Measurements from ENCODE around the gene SNRPD2.

SNRPD2 gene

DNA sequence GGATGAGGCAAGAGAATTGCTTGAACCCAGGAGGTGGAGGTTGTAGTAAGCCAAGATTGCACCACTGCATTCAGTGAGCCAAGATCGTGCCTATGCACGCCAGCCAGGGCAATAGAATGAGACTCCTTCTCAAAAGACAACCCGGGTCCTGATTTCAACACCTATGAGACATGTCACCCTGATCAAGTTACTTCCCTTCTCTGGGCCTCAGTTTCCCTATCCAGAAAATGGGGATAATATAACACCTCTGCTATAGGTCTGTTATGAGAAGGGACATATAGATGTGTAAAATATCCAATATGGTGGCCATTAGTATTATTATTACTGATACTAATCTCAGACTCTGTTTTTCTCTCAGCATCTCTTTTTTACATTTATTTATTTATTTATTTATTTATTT, 36.7 kb downstream of the SNRPD2 start:
- no peak for DNase-seq (ENCODE audit: low spot score)

DNA sequence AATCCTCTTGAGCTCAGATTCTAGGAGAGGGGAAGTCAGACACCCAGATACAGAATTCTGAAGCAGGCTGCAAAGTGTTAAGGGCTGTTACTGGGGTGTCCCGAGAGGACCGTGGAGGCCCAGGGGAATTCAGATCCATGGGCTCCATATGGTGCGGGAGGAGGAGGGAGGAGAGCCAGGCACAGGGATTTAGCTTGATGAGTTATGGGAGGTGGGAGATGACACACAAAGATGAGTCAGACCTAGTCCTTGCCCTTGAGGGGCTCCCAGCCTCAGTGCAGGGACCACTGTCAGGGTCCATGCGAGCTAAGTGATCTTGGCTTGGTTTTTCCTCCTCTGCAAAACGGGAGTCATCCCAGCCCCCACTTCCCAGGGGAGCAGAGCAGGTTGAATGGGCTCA, 38.1 kb downstream of the SNRPD2 start:
- DNase-seq (ENCODE audit: low spot score) = no peak

DNA sequence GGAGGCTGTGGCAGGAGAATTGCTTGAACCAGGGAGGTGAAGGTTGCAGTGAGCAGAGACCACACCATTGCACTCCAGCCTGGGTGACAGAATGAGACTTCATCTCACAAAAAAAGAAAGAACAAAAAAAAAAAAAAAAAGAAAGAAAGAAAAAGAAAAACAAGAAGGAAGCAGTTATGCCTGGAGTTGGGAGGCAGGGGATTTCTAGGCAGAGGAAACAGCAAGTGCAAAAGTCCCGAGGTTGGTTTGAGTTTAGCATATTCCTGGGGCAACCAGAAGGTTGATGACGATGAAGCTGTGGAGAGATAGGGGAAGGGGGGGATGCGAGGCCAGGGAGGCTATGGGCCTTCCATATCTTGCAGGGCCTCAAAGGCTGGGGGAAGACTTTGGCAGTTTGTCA, 41.0 kb downstream of the SNRPD2 start:
- DNase-seq (ENCODE audit: low spot score) = no peak

DNA sequence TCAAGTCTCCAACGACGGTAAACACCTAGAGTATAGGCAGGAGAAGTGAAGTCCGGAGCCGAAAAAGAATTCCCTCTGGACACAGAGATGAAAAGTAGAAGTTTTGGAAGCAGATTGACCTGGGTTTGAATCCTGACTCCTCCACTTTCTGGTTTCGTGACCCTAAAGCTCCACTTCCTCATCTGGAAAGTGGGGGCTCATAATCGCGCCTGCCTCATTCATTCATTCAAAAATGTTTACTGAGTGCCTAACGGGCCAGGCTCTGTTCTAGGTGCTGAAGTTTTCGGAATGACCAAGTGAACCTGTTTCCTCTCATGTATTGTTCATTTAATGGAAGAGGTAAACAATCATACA, 45.4 kb downstream of the SNRPD2 start:
- DNase-seq (ENCODE audit: low spot score) = no peak

DNA sequence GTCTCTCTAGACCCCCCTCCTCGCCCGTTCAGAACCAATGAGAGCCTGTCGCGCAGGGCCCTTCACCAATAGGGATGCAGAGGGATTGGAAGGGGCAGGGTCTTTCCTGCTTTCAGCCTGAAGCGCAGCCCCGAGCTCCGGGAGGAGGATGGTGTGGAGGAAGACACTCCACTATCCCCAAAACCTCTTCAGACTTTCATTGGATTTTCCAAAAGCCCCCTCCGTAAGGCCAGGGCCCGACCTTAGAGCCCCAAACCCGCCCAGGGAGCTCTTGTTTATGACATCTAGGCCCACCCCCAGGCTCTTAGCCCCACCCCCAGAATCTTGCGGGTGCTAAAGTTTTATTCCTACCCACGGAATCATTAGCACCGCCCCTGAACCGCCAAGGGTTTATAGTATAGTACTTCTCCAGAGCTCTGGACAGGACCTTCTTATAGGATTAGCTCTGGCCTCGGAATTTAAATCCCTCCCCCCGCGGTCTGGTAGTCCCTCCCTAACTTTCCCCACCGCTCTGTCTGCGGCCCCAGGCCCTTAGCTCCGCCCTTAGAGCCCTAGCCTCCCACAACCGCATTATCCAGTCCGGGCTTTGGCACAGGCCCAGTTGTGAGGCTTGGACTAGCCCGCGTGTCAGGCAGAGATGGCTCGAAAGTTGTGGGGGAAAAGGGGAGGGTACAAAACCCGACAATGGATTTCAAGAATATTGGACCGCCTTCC, 46.0 kb downstream of the SNRPD2 start:
- no peak for DNase-seq (ENCODE audit: low spot score)

DNA sequence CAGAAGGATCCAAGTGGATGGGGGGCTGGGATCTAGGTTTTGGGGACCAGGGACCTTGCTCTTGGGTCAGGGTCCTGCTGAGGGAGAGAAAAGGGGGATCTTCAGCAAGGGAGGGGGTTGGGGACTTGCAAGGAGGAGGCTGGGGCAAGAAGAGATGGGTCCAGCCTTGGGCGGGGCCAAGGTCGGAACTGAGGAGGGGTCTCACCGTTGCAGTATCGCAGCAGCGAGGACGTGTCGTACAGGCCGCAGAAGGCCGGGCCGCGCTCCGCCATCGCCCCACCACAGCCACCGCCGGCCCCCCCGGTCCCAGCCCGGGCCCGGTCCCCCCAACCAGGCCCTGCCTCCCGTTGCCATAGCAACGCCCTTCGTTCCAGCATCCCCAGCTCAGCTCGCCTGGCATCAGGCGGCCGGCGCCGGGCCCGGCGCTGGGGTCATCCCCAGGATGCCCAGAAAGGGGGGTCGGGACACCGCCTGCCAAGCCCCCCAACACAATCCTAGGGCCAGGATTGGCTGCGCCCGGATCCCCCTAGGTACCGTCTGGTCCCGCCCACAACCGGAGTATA, 46.6 kb downstream of the SNRPD2 start:
- no peak for DNase-seq (ENCODE audit: low spot score)

DNA sequence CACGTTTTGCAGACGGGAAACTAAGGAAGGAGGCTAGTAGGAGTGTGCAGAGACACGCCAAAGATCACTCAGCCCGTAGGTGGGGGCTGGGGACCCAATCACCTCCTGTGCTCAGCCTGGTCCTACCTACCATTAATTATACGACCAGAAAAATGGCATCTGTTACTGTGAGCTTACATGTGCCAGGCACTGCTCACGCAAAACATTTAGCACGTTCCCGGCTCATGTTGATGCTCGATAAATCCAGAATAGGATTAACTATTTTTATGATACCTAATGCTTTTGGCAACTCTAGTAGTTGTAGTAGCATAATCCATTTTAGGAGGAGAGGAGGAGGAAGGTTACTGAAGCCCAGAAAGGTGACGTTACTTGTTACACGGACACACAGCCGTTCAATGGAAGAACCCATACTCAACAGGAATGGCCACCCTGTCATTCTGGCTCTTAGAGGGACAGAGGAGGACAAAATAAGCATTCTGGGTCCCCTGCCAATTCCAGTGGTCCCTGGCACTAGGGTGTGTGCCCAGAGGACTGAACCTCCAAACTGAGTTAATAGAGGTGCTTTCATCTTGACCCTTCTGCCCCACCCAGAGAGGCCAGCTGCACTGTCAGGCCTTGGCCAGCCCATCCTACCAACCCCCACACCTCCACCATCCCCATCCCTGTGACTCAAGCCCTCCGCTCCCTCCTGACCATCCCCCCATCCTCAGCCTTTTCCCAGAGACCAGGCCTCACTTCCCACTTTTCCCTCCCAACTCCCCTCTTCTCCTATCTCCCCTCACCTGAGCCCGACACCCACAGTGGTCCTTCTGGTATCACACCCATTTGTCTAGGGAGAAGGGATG, 47.6 kb downstream of the SNRPD2 start:
- no peak for DNase-seq (ENCODE audit: low spot score)

DNA sequence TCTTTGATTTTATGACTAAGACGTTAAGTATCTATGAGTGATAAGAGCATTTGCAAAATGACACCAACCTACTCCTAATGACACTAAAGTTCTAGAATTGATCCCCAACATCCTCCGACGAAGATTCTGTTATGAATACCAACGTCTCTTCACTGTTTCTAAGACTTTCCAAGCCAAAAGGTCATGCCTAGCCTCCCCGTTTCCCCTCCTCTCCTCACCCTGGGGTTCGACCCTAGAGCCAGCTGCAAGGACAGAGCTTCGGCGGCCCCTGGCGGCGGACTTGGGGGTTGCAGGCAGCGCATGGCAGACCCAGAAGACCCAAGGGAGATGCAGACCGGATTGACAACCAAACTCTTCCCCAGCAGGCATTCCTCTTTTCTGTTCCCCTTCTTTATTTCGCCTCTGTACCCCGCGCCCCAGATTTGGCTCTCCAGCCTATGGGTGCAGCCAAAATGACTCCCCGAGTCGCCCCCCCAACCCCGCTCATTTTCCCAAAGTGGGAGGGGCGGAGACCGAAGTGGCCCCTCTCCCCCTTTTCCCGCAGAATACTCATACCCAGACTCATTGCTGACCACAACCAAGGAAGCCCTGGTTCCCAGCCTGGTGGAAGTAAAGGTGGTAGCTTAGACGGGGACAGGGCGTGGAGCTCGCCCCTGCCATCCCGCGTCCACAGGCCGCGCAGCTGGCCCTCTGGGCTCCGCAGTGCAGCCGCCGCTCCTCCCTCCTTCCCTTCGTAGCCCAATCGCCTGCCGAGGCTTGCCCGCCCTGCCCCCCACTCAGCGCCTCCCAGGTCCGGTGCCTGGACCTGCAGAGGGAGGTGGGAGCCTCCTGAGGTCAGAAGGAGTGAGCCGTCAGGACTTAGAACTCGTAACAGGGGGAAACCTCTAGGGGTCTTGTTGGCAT, 48.5 kb downstream of the SNRPD2 start:
- DNase-seq (ENCODE audit: low spot score) = peak; percentile 96

DNA sequence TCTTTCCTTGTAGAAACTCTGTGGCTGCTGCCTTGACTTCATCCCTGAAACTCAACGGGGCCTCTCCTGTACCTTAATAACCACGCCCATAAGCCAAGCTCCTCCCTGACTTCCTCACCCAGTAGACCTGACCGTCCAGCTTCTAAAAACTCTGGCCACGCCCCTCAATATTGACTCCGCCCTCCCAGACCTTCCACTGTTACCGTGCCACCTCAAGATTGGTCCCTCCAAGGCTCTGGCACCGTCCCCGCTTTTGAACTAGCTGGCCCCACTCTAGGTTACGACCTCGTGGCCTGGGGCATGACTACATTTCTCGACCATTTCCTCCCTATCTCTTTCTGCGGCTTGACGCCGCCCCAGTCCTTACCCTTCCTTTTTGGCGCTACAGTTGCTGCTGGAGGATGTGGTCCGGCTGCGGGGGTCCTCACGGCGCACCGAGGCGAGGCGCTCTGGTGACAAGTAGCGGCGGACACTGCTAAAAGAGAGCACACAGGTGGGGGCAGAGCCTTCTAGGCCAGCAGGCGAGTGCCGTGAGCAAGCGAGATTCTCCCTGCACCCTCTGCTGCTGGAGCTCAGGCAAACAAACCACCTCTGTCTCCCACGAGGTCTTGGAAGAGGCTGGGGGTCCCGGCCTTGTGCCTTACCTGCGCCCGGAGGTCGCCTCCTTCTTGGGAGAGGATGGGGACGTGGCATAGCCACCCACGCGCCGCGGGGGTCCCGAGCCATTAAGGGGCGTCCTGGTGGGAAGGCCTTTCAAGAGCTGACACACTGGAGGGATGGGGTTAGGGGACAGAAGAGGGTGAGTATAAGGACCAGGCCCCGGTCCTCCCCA, 50.3 kb downstream of the SNRPD2 start:
- DNase-seq (ENCODE audit: low spot score) = peak; percentile 95

DNA sequence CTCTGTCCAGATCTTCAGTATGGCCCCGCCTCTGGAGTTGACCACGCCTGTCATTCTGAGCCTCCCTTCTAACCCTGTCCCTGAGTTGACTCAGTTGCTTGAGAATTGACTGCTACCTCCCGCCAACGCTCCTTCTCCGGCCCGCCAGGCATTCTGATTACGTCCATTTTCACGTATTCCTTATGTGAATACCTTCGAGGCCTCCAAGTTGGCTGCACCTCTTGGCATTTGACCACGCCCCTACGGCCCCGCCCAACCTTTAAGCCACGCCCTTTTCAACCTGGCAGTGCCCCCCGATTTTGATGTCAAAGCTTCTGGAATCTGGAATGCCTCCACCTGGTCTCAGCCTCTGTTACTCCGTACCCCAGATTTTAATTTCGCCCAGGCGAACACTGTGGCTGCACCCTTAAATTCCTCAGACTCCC, 50.9 kb downstream of the SNRPD2 start:
- DNase-seq (ENCODE audit: low spot score) = peak; percentile 46

DNA sequence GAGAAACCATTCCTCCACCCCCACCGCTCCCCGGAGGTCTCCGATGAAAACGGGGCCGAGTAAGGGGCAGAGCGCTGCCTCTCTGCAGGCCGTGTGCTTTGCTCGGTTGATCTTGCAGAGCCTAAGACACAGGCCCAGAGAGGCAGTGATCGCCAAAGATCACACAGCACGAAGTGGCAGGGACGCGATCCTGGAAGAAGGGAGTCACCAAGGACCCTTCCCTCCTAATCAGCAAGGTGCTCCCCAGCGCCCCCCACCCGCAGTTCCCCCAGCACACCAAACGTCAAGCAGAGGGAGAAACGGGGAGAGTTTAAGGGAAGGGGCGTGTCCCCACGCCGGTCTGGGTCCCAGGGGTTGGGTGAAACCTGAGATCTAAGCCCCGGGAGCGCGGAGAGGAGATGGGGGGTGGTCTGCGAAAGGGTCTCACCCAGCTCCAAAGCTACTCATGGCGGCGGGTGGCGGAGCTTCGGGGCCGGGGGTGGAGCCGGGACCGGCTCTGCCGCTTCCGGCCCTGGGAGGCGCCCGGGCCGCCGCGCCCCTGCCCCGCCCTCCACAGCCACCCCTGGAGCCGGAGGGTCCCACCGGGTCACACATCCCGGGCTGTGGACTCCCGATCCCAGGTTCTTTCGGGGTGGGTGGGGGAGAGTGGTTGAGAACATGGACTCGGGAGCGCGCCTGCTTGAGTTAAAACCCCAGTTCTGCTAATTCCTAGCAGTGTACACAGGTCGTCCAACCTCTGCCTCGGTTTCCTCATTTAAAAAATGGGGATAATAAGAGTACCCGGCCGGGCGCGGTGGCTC, 52.6 kb downstream of the SNRPD2 start, which contains the start of gene EML2:
Gene EML2 (minus strand): TSS at position 468 of the 800 bp plus-strand sequence. CDS start 21 bp downstream, at position 447.
- peak; percentile 78 for DNase-seq (ENCODE audit: low spot score)

DNA sequence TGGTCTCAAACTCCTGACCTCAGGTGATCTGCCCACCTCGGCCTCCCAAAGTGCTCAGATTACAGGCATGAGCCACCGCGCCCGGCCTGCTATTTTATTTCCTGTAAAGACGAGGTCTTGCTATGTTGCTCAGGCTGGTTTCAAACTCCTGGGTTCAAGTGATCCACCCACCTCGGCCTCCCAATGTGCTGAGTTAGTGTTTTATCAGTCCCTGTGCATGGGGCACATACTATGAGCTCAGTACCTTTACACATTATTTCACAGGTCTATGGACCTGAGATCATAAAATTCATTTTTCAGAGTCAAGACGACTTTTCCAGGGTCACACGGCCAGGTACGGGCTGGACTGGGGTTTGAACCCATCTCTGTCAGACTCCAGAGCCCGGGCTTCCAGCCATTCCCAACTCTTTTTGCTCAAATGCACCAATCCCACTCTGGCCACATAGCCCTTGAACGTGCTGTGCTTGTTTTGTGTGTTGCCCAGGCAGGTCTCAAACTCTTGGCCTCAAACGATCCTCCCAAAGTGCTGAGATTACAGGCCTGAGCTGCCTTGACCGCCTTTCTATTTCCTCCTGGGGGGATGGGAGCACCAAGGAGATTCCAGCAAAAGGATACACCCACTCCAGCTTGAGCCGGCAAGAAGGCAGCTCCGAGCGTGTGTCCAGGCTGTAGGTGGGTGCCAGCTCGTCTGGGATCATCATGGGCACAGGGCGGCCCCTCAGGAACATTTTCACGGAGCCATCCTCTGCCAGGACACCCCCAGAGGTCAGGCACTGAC, 53.7 kb downstream of the SNRPD2 start:
- no peak for DNase-seq (ENCODE audit: low spot score)
